K562 (cell line): ENCODE results near the gene ITPRIPL2. TPM values are rescaled to one million over a fixed set of nuclear protein-coding genes. Genes with fewer than 3 reads are reported as not detected.

Source experiments
- ATAC-seq: fragments of 200-7000 bp; cut with Tn5 transposase; 3 replicates; pipeline ENCODE4 v1.9.1; 2020; ENCODE audit warnings: moderate library complexity
- BruUV-seq: library from RNA; stranded (reverse); fragments of 400-500 nt; replicated peaks from 2 replicates; lab custom pipeline; 2021; lab: Mats Ljungman, UMichigan
- CTCF ChIA-PET: fragments of 300-600 bp; formaldehyde crosslinking; extraction: SDS; loops from one replicate; lab custom pipeline; 2021; ENCODE audit warnings: low intra/inter-chr PET ratio; lab: Yijun Ruan, JAX
- POLR2A ChIA-PET: fragments of 300-600, 350-650 bp; sonication (Branson Sonifier 250); formaldehyde crosslinking; extraction: SDS; loops from one replicate; lab custom pipeline; 2021; ENCODE audit warnings: antibody characterized with exemption, inconsistent platforms; lab: Yijun Ruan, JAX
- DNase-seq, 4 experiments: peaks; one replicate each; pipeline versions ENCODE4 v3.0.0 to v3.0.0-alpha.2; 2011 to 2018; ENCODE audit warnings: low spot score in 3 of 4, mixed read lengths in 3 of 4; ENCODE audit errors: extremely low read depth in 1 of 4
- FAIRE-seq: peaks from 2 replicates; lab custom pipeline; 2011; peaks lifted over from hg19 to GRCh38; lab: Jason Lieb, UNC
- H2AFZ ChIP-seq: 2 replicates; pipeline ENCODE4 v1.6.0; 2011; ENCODE audit warnings: low read depth, low read length, control low read depth, inconsistent platforms
- H3K27ac ChIP-seq: fragments of 200-600 bp; 3 replicates; pipeline ENCODE4 v1.8.0; 2011; ENCODE audit warnings: low read depth, mild to moderate bottlenecking, control low read depth, inconsistent platforms, low read length, moderate library complexity, mixed read lengths; ENCODE audit errors: extremely low read depth
- H3K27me3 ChIP-seq, 2 experiments: fragments of 300-600 bp in 1 of 2; 2 replicates in 1 of 2; 3 replicates in 1 of 2; pipeline versions ENCODE4 v1.6.0 to v1.8.0; 2011; ENCODE audit warnings: inconsistent platforms in 2 of 2, low read length in 2 of 2, mild to moderate bottlenecking in 1 of 2, mixed read lengths in 1 of 2, moderate library complexity in 1 of 2; ENCODE audit not compliant: control insufficient read depth in 2 of 2, insufficient read depth in 2 of 2
- H3K36me3 ChIP-seq: fragments of 300-600 bp; 3 replicates; pipeline ENCODE4 v1.8.0; 2011; ENCODE audit warnings: mild to moderate bottlenecking, low read length, inconsistent platforms; ENCODE audit not compliant: control insufficient read depth, insufficient read depth
- H3K4me1 ChIP-seq, 2 experiments: fragments of 200-600 bp in 1 of 2; replicated peaks in 1 of 2; 2 replicates in 1 of 2; 3 replicates in 1 of 2; pipeline versions ENCODE4 v1.5.1 to v1.8.0; 2011; ENCODE audit warnings: inconsistent platforms in 2 of 2, low read length in 2 of 2, mild to moderate bottlenecking in 1 of 2, mixed read lengths in 1 of 2, moderate library complexity in 1 of 2; ENCODE audit not compliant: control insufficient read depth in 2 of 2, insufficient read depth in 2 of 2
- H3K4me2 ChIP-seq: 2 replicates; pipeline ENCODE4 v1.6.1; 2011; ENCODE audit warnings: low read length, control low read depth, inconsistent platforms, mixed read lengths; ENCODE audit not compliant: insufficient read depth
- H3K4me3 ChIP-seq: fragments of 200-600 bp; sonication (generic), shearing (Covaris generic); 2 replicates; pipeline ENCODE4 v1.5.1; 2016; ENCODE audit warnings: control low read depth, inconsistent platforms
- H3K79me2 ChIP-seq: fragments of 200-600 bp; 3 replicates; pipeline ENCODE4 v1.8.0; 2011; ENCODE audit warnings: low read length, inconsistent platforms; ENCODE audit not compliant: control insufficient read depth, insufficient read depth
- H3K9ac ChIP-seq, 2 experiments: 2 replicates each; pipeline versions ENCODE4 v1.6.0 to v1.6.1; 2011; ENCODE audit warnings: low read depth in 2 of 2, low read length in 2 of 2, control low read depth in 1 of 2, inconsistent platforms in 1 of 2, mild to moderate bottlenecking in 1 of 2, mixed read lengths in 1 of 2; ENCODE audit not compliant: insufficient read depth in 1 of 2
- H3K9me1 ChIP-seq: one replicate; pipeline ENCODE4 v1.6.0; 2011; ENCODE audit warnings: inconsistent platforms, mild to moderate bottlenecking, low read length, moderate library complexity; ENCODE audit not compliant: control insufficient read depth, insufficient read depth
- H3K9me3 ChIP-seq: replicated peaks from 2 replicates; pipeline ENCODE4 v1.5.1; 2011; ENCODE audit warnings: low read depth, low read length, inconsistent platforms; ENCODE audit not compliant: control insufficient read depth, insufficient read depth
- H4K20me1 ChIP-seq: replicated peaks from 2 replicates; pipeline ENCODE4 v1.6.1; 2011; ENCODE audit warnings: low read length, inconsistent platforms, mixed read lengths; ENCODE audit not compliant: control insufficient read depth, insufficient read depth
- BCOR ChIP-seq: fragments of 450-650 bp; IDR thresholded peaks from 2 replicates; pipeline ENCODE4 v1.6.1; 2016
- CBX5 ChIP-seq: IDR thresholded peaks from 2 replicates; pipeline ENCODE4 v1.6.1; 2014; ENCODE audit warnings: low read depth, borderline replicate concordance
- EZH2 ChIP-seq: IDR thresholded peaks from 2 replicates; pipeline ENCODE4 v1.6.1; 2012; ENCODE audit warnings: low read depth, mild to moderate bottlenecking, inconsistent platforms, low read length, borderline replicate concordance
- GATAD2B ChIP-seq: fragments of 450-650 bp; IDR thresholded peaks from 2 replicates; pipeline ENCODE4 v1.6.1; 2017; ENCODE audit warnings: mild to moderate bottlenecking, borderline replicate concordance
- HNRNPUL1 ChIP-seq: fragments of 200-400 bp; formaldehyde crosslinking; IDR thresholded peaks from 2 replicates; pipeline ENCODE4 v1.6.1; 2017; ENCODE audit warnings: low read length
- KDM1A ChIP-seq, 2 experiments: fragments of 450-650 bp; IDR thresholded peaks; 2 replicates each; pipeline ENCODE4 v1.6.1; 2016; ENCODE audit warnings: mild to moderate bottlenecking in 2 of 2
- MCM2 ChIP-seq: fragments of 450-650 bp; IDR thresholded peaks from 2 replicates; pipeline ENCODE4 v1.6.1; 2017; ENCODE audit warnings: low read depth, mild to moderate bottlenecking
- NR2F6 ChIP-seq: fragments of 450-650 bp; formaldehyde crosslinking; IDR thresholded peaks from 2 replicates; pipeline ENCODE4 v1.4.0; 2020; ENCODE audit warnings: mild to moderate bottlenecking
- PURB ChIP-seq: sonication (generic); formaldehyde crosslinking; IDR thresholded peaks from 2 replicates; pipeline ENCODE4 v1.9.0; 2021; ENCODE audit warnings: low read depth, mild to moderate bottlenecking, missing genetic modification reagents
- RUNX1 ChIP-seq: sonication (generic); IDR thresholded peaks from 2 replicates; pipeline ENCODE4 v1.6.1; 2016; ENCODE audit warnings: antibody characterized with exemption, low read depth
- SETDB1 ChIP-seq: IDR thresholded peaks from one replicate; pipeline ENCODE4 v1.6.1; 2012; ENCODE audit warnings: low read length, control low read depth, inconsistent platforms
- TARDBP ChIP-seq: fragments of 450-650 bp; IDR thresholded peaks from 2 replicates; pipeline ENCODE4 v1.6.1; 2016
- THRAP3 ChIP-seq: fragments of 450-650 bp; IDR thresholded peaks from 2 replicates; pipeline ENCODE4 v1.6.1; 2016; ENCODE audit warnings: mild to moderate bottlenecking, inconsistent platforms, borderline replicate concordance
- ZNF121 ChIP-seq: sonication (generic); formaldehyde crosslinking; conservative IDR thresholded peaks from 2 replicates; pipeline ENCODE4 v1.8.0; 2022; ENCODE audit warnings: missing genetic modification reagents
- ZNF239 ChIP-seq: fragments of 250-450 bp; sonication (Bioruptor Pico); IDR thresholded peaks from 2 replicates; pipeline ENCODE4 v1.4.0; 2020; ENCODE audit warnings: mild to moderate bottlenecking
- ZNF347 ChIP-seq: fragments of 450-650 bp; formaldehyde crosslinking; IDR thresholded peaks from 2 replicates; pipeline ENCODE4 v1.4.0; 2020; ENCODE audit warnings: low read depth, mild to moderate bottlenecking, moderate library complexity
- ZSCAN32 ChIP-seq: fragments of 450-650 bp; formaldehyde crosslinking; IDR thresholded peaks from 2 replicates; pipeline ENCODE4 v1.4.0; 2020; ENCODE audit warnings: mild to moderate bottlenecking, moderate library complexity
- WGBS: fragments of 100-300 bp; shearing (Covaris generic); methylation state at CpG from one replicate; pipeline ENCODE4 v1.1.6; 2016; ENCODE audit warnings: low coverage, mixed read lengths; ENCODE audit not compliant: insufficient coverage; ENCODE audit errors: missing lambda C conversion rate; 5-methylcytosine and 5-hydroxymethylcytosine counted together
- in situ Hi-C: fragments of 300-500 bp; cut with MboI; formaldehyde crosslinking; loops from 4 replicates; pipeline ENCODE4 v1.15.0; 2018; ENCODE audit warnings: inconsistent platforms, mixed read lengths
- intact Hi-C: fragments of 100-400 bp; cut with micrococcal nuclease; formaldehyde crosslinking; loops from 2 replicates; pipeline ENCODE4 v1.14.2; 2022
- polyA plus RNA-seq, 8 experiments: library from polyadenylated mRNA; depleted of rRNA in 4 of 8; stranded (reverse) in 5 of 8; unstranded in 3 of 8; fragments of >200 nt; fragmentation: Nextera tagmentation in 2 of 8; fragmentation: Illumina TruSeq in 1 of 8; extraction: Ambion mirVana in 2 of 8; extraction: Trizol in 1 of 8; gene quantifications; 2 replicates each; pipeline versions ENCODE4 v1.2.1 to v1.2.3, GENCODE V29; 2011 to 2014; ENCODE audit warnings: inconsistent platforms in 1 of 8, missing spikeins in 1 of 8
- total RNA-seq, 7 experiments: library from RNA; depleted of rRNA in 6 of 7; stranded (reverse); fragments of >200 nt in 6 of 7; fragmentation: Illumina TruSeq in 2 of 7; extraction: Trizol in 2 of 7; gene quantifications; 2 replicates each; pipeline versions ENCODE4 v1.2.1 to v1.2.3, GENCODE V29; 2011 to 2021; ENCODE audit warnings: low replicate concordance in 1 of 7
- TF ChIP-seq, protein P1 (sequence below): sonication (generic); formaldehyde crosslinking; IDR thresholded peaks from 2 replicates; pipeline ENCODE4 v1.8.0; 2022; ENCODE audit warnings: mild to moderate bottlenecking, low read depth, missing genetic modification reagents
- TF ChIP-seq, protein P2 (sequence below), 2 experiments: fragments of 450-650 bp; IDR thresholded peaks; 2 replicates each; pipeline ENCODE4 v1.6.1; 2016

ITPRIPL2 gene
- total and polyA plus RNA-seq, 9 of the 15 experiments (the other 6 are each of a cell fraction or from before 2014, with no cell fraction given) = 0.04 to 2.2 (median 0.58) TPM

DNA sequence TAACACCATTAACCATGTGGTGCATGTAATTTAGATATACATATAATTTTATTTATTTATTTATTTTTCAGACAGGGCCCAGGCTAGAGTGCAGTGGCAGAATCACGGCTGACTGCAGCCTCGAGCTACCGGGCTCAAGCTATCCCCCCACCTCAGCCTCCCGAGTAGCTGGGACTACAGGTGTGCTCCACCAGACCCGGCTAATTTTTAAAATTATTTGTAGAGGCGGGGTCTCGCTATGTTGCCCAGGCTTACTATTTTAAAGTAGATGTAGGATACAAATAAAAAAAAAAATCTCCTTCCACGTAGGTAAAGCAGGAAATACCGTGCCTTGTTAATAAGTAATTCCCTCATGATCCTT lies 46.8 kb upstream of the ITPRIPL2 start:
- Histone ChIP-seq H3K4me3 (peak overlapping the region; percentile 50; the same call in 1 of the 2 replicates), H3K9me1 (no peaks in the 10 kb centered on the region), H3K27me3 (no peaks in the 10 kb centered on the region), H3K9ac (peak overlapping the region in 1 of 2 experiments; percentile 84; a peak in 1 of 4 replicates), H3K4me1 (peaks cover 0 to 3% of the 10 kb centered on the region in 2 experiments; a peak in 1 of 5 replicates), H4K20me1 (no peaks in the 10 kb centered on the region), H3K4me2 (peak overlapping the region; percentile 91), H3K79me2 (peaks cover 6% of the 10 kb centered on the region; the same call in 1 of the 3 replicates), H3K36me3 (peaks cover 5% of the 10 kb centered on the region; the same call in 2 of the 3 replicates), H2AFZ (peak overlapping the region; percentile 97), H3K27ac (peak overlapping the region; percentile 87), H3K9me3 (peaks cover 3% of the 10 kb centered on the region; the same call in 1 of the 2 replicates)
- intact Hi-C loops (no loop called here), in situ Hi-C loops (no loop called here)
- ChIA-PET POLR2A (interaction anchor here (0.7 to 1.7 kb wide), 7 partner anchors 9 to 266 kb away, joined by 3 to 7 read pairs (median 3); partner anchors contain the start of gene ARL6IP1), CTCF (no interaction called here)
- BruUV-seq = TSS peak; percentile 62
- no peak for FAIRE-seq
- ATAC-seq = no peak
- TF ChIP-seq THRAP3 (peak; percentile 23; the same call in 1 of the 2 replicates), CBX5 (no peak), TARDBP (no peak), SETDB1 (no peak), MCM2 (no peak), KDM1A (IDR thresholded peaks at IDR 0.05) (peak in 1 of 2 experiments; percentile 22; a peak in 1 of 4 replicates), HNRNPUL1 (no peak), EZH2 (no peak), BCOR (peak; percentile 68; the same call in 1 of the 2 replicates), NR2F6 (CRISPR knock-in tag) (no peak), ZNF239 (CRISPR knock-in tag) (no peak), ZNF121 (CRISPR knock-in tag) (peak; percentile 73), ZNF347 (CRISPR knock-in tag) (no peak), ZSCAN32 (no peak), RUNX1 (no peak), GATAD2B (no peak), PURB (CRISPR knock-in tag) (no peak)
- TF ChIP-seq, protein P1, sequence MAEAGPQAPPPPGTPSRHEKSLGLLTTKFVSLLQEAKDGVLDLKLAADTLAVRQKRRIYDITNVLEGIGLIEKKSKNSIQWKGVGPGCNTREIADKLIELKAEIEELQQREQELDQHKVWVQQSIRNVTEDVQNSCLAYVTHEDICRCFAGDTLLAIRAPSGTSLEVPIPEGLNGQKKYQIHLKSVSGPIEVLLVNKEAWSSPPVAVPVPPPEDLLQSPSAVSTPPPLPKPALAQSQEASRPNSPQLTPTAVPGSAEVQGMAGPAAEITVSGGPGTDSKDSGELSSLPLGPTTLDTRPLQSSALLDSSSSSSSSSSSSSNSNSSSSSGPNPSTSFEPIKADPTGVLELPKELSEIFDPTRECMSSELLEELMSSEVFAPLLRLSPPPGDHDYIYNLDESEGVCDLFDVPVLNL = no peak
- TF ChIP-seq, protein P2, sequence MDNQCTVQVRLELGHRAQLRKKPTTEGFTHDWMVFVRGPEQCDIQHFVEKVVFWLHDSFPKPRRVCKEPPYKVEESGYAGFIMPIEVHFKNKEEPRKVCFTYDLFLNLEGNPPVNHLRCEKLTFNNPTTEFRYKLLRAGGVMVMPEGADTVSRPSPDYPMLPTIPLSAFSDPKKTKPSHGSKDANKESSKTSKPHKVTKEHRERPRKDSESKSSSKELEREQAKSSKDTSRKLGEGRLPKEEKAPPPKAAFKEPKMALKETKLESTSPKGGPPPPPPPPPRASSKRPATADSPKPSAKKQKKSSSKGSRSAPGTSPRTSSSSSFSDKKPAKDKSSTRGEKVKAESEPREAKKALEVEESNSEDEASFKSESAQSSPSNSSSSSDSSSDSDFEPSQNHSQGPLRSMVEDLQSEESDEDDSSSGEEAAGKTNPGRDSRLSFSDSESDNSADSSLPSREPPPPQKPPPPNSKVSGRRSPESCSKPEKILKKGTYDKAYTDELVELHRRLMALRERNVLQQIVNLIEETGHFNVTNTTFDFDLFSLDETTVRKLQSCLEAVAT (IDR thresholded peaks at IDR 0.05) = peak in 1 of 2 experiments; percentile 82; a peak in 2 of 4 replicates
- no peak for DNase-seq
- WGBS = 62% methylated on average over 9 of the region's 9 CpGs
